Dermis microvascular lymphatic vessel endothelial cell (primary cell): ENCODE results near the gene CTBP1. TPM values are rescaled to one million over a fixed set of nuclear protein-coding genes. Genes with fewer than 3 reads are reported as not detected.

Source experiments
- DNase-seq, 2 donors: peaks; one replicate each; pipeline versions ENCODE4 v3.0.0 to v3.0.0-alpha.2; 2010; ENCODE audit warnings: low read depth in 2 of 2
- total RNA-seq: library from RNA; depleted of rRNA; stranded (reverse); fragments of >200 nt; gene quantifications from 2 replicates; pipeline ENCODE4 v1.2.1, GENCODE V29; 2014

CTBP1 gene
- total RNA-seq, 1 donor from 2014 or later, result 211 TPM

DNA sequence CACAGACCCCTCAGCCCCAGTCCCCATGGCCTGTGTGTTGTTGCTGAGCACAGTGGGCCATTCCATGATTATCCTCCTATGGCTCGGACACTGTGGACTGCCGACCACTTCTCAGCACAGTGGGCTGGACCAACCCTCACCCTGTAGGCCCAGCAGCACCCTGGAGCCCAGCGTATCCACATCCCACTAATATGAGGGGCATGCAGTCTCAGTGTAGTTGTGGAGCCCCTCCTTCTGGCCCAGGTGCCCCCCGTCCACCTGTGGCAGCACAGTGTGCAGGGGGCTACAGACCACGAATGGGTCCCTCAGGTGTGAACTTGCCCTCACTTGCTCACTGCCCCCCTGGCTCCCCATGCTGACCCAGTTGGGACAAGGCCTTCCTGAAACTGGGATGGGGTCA, 84.5 kb downstream of the CTBP1 start:
- no peak for DNase-seq

DNA sequence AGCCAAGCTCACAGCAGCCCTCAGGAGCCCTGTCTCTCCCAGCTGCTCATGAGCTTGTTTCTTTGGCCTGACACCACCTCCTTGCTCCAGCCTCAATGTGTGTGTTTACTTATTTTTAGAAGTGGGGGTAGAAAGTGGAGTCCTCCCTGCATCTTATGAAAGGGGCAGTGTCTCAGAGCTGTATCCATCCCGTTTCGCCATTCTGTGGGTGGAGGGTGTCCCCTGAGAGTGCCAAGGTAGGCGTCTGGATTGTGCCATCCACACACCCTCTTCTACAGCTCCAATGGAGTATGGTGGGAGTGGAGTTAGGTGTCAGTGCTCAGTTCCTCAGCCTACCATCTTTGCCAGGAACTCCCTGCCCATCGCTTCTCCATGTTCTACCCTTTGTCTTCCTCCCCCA, 84.9 kb downstream of the CTBP1 start:
- DNase-seq, result no peak

Other genes with a start within 250 kb of the CTBP1 start
- gene FGFRL1, start 237.5 kb downstream of the CTBP1 start, total RNA-seq, result 6.2 and 14.3 TPM in 2 replicates
- 0.25 and 0.39 TPM in 2 replicates for gene RNF212, start 135.6 kb downstream of the CTBP1 start, total RNA-seq
- gene SPON2, start 76.5 kb downstream of the CTBP1 start, total RNA-seq, result 0.26 and 0.76 TPM in 2 replicates
- 45.8 and 64.4 TPM in 2 replicates for gene MAEA, start 40.8 kb upstream of the CTBP1 start, total RNA-seq
- 3.1 and 3.7 TPM in 2 replicates for gene UVSSA, start 98.1 kb upstream of the CTBP1 start, total RNA-seq
- gene NKX1-1, start 157.3 kb upstream of the CTBP1 start, total RNA-seq, result not detected in 2 replicates